GM20431 (cell line): Measurements from ENCODE around the gene CALD1.

ENCODE experiments used
- in situ Hi-C: fragments of 300-500 bp; cut with MseI, MboI; formaldehyde crosslinking; loops from one replicate; pipeline ENCODE4 v1.15.0; 2020; ENCODE audit warnings: low sequenced_read_pairs; ENCODE audit not compliant: unreplicated experiment

Gene CALD1

GRCh38 chr7:134940729-134941128 lies 161.3 kb downstream of the CALD1 start:
- in situ Hi-C loops, result loop anchor here (25.0 kb wide), 1 partner anchor 303 kb away; the partner anchor contains the start of gene BPGM

- in situ Hi-C loops, result loop anchor here (25.0 kb wide), 1 partner anchor 304 kb away; the partner anchor contains the start of gene BPGM
Observed at GRCh38 chr7:134941185-134941900, 161.9 kb downstream of the CALD1 start.

GRCh38 chr7:134941952-134942351 lies 162.5 kb downstream of the CALD1 start:
- in situ Hi-C loops, result loop anchor here (25.0 kb wide), 1 partner anchor 305 kb away; the partner anchor contains the start of gene BPGM

GRCh38 chr7:134942690-134943466 lies 163.4 kb downstream of the CALD1 start:
- in situ Hi-C loops, result loop anchor here (25.0 kb wide), 1 partner anchor 306 kb away; the partner anchor contains the start of gene BPGM

GRCh38 chr7:134943785-134944400 lies 164.5 kb downstream of the CALD1 start:
- in situ Hi-C loops, result loop anchor here (25.0 kb wide), 1 partner anchor 307 kb away; the partner anchor contains the start of gene BPGM

DNA sequence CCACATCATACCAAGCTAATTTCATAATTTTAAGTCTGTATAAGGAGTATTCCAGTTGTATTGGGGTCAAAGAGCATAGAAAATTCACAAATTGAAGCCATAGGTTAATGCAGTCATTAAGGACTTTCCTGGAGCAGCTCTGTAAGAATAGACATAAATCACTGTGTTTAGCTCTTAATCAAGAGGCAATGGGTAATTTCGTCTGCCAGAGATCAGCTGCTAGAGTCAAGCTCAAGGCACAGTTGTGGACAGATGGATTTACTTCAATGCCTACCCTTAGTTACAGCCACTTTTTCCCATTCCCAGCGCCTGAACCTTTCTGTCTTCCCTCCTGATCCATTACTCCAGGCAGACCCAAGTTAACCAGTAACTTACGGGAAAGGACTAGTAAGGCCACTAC lies 166.3 kb downstream of the CALD1 start:
- in situ Hi-C loops, result loop anchor here (25.0 kb wide), 1 partner anchor 308 kb away; the partner anchor contains the start of gene BPGM

GRCh38 chr7:134946260-134946659 lies 166.8 kb downstream of the CALD1 start:
- in situ Hi-C loops, result loop anchor here (25.0 kb wide), 1 partner anchor 309 kb away; the partner anchor contains the start of gene BPGM

DNA sequence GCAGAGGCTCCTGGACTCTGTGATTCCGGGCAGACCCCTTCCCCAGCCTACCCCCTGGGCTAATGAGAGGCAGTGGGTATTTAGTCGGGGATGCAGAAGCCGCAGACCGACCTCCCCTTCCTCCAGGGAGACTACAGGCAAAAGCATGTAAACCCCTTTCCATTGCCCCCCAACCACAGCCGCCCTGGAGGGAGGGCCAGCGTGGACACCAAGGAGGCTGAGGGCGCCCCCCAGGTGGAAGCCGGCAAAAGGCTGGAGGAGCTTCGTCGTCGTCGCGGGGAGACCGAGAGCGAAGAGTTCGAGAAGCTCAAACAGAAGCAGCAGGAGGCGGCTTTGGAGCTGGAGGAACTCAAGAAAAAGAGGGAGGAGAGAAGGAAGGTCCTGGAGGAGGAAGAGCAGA lies 167.9 kb downstream of the CALD1 start:
- in situ Hi-C loops, result loop anchor here (25.0 kb wide), 1 partner anchor 310 kb away; the partner anchor contains the start of gene BPGM

DNA sequence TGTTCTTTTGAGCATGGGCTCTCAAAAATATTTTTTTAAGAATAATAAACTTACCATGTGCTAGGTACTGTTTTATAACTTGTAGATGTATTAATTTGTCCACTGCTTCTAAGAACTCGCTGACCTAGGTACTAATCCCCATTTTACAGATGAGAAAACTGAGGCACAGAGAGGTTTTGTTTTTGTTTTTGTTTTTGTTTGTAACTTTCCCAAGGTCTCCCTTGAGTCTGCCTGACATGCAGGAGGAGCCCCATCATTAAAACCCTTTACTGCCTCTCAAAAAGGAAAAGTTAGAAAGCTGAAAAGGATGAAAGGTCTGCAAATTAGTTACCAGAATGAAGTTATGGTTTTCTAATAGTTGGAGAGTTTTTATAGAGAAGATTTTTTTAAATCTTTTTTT lies 168.4 kb downstream of the CALD1 start:
- in situ Hi-C loops, result loop anchor here (25.0 kb wide), 1 partner anchor 311 kb away; the partner anchor contains the start of gene BPGM

DNA sequence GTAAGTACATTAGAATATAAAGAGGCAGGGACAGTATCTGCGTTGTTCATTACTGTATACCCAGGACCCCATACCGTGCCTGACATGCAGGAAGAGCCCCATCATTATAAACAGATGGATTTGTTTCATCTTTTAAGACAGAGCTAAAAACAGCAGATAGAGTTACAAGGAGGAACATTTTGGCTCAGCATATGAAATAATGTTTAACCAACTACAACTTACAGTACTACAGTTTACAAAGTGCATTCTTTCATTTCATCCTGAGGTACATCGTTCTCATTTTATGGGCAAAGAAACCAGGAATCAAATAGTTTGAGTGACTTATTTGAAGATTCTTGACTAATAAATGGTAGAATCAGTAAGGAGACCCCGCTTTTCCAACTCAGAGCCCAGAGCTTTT lies 168.8 kb downstream of the CALD1 start:
- in situ Hi-C loops, result loop anchor here (25.0 kb wide), 1 partner anchor 311 kb away; the partner anchor contains the start of gene BPGM

- in situ Hi-C loops, result loop anchor here (25.0 kb wide), 1 partner anchor 311 kb away; the partner anchor contains the start of gene BPGM
Observed at GRCh38 chr7:134948736-134949135, 169.3 kb downstream of the CALD1 start.

DNA sequence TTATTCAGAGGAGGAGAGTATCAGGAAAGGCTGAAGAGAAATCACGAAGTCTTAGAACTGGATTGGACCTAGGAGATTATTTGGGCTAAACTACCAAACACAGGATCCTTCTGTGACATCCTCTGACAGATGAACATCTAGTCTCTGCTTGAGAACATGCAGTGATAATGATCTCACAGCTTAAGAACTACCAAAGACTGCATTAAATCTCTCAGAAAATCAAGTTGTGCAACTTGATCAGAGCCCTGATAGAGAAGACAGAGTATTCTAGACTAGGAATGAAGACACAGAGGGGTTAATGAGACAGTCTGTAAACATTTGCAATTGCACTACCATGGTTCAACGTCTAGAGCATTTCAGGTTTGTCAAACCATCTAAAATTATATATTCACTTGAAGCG lies 169.7 kb downstream of the CALD1 start:
- in situ Hi-C loops, result loop anchor here (25.0 kb wide), 1 partner anchor 312 kb away; the partner anchor contains the start of gene BPGM

DNA sequence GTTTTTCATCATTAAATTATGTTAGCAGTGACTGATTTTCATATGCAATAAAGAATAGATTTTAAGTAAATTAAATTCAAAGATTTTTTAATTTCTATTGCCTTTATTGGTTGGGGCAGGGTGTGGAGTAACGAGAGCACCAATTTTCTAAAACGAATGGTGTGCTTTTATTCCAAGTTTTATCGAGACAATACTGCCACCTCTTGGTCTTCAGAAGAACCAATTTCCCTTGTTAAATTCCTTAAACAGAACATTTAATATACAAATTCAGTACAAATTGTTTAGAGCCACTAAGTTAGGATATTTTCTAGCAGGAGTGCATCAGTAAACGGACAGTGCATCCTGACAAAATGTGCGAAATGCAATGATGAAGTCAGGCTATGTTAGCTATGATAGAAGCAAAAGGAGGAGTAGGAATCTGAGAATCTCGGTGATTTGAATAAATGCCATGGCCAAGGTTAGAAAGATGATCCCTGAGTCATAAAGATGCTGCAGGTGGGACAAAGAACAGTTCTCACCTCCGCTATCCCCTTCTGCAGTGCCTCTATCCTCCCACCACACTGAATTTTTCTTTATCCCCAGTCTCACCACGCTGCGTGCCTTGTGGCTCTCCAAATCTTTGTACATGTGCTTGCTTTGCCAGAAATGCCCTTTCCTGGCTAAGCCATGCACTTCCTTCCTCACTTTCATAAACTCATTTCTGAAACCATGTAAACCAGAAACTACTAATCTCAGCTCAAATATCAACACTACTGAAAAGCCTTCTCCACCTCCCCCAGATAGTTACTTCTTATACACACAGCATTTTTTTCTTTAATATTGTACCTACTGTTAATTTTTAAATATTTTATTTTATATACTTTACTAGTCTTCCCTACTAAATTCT lies 175.0 kb downstream of the CALD1 start:
- in situ Hi-C loops, result no loop called here

DNA sequence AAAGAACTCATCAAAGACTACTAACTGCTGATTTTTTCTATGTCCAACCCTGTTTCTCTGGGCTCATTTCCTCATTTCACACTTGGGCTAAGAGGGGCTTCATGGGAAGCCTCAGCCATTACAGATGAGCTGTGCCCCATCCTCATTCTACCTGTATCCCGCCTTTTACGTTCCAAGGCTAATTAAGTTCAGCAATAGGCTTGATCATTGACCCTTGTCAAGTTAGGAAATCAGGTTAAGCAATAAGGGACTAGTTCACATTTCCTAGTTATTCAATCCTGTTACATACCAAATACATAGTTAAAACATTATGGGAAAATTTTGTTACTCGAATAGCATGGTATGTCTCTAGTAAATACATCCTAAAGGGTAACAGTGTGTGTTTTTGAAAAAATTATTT lies 177.6 kb downstream of the CALD1 start:
- in situ Hi-C loops, result no loop called here

DNA sequence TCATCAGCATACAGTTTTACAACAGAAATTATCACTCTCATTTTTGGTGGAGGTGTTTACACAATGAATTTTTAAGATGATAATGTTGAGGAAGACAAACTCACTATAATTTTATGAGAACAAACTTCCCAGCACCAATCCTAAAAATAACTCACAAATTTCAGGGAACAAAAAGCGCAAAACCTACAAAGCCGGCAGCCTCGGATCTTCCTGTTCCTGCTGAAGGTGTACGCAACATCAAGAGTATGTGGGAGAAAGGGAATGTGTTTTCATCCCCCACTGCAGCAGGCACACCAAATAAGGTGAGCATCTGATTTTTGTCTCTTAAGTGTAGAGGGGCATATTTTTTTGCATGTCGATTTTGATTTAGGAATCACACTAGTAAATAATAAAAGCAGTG lies 180.4 kb downstream of the CALD1 start:
- in situ Hi-C loops, result no loop called here

DNA sequence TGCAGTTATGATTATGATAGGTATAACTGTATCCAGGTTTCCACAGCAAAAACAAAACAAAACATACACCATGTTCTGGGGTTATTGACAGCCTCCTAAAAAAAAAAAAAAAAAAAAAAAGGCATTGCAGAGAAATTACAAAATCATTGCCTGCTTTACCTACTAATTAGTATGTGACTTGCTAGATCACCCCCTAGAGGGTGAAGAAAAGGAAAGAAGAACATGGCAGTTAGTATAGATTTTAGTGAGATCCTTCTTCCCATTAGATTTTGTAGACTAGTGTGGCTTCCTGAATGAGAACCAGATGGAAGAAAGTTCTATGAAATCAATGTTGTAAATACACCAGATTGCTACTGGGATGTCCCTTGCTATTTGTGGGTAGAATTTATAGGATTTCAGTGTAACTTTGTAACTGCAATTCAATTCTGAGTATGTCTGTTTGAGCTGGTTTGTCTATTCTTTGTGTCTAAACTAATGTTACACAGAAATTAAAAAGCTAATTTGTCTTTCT lies 182.9 kb downstream of the CALD1 start:
- in situ Hi-C loops, result no loop called here

GRCh38 chr7:134963036-134963435 lies 183.6 kb downstream of the CALD1 start:
- in situ Hi-C loops, result no loop called here

GRCh38 chr7:134966691-134967090 lies 187.3 kb downstream of the CALD1 start:
- in situ Hi-C loops, result no loop called here

DNA sequence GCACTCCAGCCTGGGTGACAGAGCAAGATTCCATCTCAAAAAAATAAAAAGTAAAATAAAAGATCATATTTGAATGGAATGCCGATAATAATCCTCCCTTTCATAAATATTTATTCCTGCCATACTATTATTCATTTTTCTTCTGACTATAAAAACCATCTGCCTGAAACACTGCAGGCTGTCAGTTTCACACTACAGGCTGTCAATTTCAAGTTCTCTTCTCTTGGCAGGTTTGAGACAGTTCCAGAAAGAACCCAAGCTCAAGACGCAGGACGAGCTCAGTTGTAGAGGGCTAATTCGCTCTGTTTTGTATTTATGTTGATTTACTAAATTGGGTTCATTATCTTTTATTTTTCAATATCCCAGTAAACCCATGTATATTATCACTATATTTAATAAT lies 188.7 kb downstream of the CALD1 start:
- in situ Hi-C loops, result no loop called here
